Raji (cell line): ENCODE results near the gene ABHD4.

ENCODE experiments used
- POLR2A ChIP-seq: IDR thresholded peaks from 2 replicates; pipeline ENCODE4 v1.6.1; 2011; ENCODE audit warnings: low read depth, low read length, control low read depth; ENCODE audit not compliant: insufficient read depth

The ABHD4 gene

DNA sequence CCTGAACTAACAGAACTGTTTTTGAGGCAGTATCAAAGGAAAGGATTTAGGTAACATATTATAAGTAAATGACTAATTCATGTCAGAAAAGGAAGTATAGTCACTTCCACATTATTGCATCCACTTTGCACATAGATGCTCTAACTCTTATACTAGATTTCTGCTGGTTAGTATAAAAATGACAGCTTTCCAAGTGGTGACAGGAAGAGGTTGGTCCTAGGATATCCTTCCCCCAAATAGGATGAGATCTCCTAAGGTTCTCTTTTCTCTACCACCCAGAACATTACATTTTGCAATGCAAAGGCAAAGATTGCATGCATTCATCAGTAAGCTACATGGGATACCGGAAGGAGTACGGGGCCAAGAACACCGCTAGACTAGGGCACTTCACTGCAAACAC, 24.3 kb upstream of the ABHD4 start:
- TF ChIP-seq POLR2A, result no peak

- TF ChIP-seq POLR2A, result no peak
These were observed 20.7 kb upstream of the ABHD4 start for GRCh38 chr14:22577334-22577908.

DNA sequence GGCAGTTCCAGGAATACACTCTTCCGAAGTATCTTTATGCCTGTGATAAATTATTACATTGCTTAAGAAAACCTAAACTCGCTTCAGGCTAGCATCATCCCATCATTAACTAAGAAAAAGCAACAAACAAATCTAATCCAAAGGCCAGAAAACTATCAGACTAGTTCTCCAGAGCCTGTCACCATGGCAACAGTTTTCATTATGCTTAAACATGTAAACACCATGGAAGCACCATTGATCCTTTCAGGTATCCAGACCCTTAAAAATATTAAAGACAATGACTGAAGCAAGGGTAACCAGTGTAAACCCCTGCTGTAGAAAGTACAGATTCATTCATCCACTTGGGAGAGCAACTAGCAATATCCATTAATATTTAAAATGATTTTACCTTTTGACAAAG, 18.9 kb upstream of the ABHD4 start:
- no peak for TF ChIP-seq POLR2A

DNA sequence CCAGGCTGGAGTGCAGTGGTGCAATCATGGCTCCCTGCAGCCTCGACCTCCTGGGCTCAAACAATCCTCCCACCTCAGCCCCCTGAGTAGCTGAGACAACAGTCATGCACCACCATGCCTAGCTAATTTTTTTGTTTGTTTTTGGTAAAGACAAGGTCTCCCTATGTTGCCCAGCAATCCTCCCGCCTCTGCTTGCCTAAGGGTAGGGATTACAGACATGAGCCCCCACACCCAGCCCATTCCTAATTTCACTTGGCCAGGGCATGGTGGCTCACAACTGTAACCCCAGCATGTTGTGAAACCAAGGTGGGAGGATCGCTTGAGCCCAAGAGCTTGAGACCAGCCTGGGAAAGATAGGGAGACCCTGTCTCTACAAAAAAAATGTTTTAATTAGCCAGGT, 18.2 kb upstream of the ABHD4 start:
- no peak for TF ChIP-seq POLR2A

GRCh38 chr14:22580625-22581024, 17.5 kb upstream of the ABHD4 start:
- TF ChIP-seq POLR2A, result no peak

DNA sequence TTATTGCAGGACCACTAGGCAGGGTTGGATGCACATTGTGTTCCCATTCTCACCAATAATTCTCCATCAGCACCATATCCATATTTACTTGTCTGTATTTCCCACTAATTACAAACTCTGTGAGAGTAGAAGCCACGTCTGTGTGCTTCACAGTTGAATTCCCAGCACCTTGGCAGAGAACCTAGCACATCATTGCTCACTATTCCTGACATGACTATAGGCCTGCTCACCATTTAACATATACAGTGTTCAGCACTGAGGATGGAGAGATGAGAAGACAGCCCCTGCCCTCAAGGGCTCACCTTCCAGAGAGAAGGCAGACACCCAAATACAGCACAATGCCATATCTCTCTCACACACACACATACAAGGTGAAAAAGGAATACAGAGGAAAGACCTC, 14.1 kb upstream of the ABHD4 start:
- TF ChIP-seq POLR2A, result no peak

- TF ChIP-seq POLR2A, result no peak
These were observed 10.9 kb upstream of the ABHD4 start for GRCh38 chr14:22587247-22587646.

DNA sequence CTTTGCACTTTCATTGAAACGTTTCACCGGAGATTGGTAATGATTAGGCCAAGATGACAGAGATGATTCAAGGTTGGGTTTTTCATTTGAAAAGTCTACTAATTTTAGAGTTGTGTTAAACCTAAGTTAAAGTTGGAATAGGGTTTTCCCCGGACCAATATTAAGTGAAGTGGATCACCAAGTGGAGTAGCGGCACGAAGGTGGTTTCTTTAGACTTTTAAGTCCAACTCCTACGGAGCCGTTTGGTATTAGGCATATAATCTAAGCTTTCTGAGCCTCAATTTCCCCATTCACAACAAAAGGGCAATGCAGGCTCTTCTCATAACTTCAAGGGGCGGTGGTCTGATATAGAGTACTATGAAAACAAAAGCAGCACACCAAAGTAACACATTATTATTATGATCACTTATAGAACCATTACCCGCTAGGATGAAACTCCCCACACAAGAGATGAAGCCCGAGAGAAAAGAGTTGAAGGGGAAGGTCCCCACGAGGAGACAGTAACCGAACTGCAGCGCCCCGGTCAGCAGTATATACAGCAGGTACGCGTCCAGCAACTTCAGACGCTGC, 9.5 kb upstream of the ABHD4 start:
- TF ChIP-seq POLR2A, result no peak

DNA sequence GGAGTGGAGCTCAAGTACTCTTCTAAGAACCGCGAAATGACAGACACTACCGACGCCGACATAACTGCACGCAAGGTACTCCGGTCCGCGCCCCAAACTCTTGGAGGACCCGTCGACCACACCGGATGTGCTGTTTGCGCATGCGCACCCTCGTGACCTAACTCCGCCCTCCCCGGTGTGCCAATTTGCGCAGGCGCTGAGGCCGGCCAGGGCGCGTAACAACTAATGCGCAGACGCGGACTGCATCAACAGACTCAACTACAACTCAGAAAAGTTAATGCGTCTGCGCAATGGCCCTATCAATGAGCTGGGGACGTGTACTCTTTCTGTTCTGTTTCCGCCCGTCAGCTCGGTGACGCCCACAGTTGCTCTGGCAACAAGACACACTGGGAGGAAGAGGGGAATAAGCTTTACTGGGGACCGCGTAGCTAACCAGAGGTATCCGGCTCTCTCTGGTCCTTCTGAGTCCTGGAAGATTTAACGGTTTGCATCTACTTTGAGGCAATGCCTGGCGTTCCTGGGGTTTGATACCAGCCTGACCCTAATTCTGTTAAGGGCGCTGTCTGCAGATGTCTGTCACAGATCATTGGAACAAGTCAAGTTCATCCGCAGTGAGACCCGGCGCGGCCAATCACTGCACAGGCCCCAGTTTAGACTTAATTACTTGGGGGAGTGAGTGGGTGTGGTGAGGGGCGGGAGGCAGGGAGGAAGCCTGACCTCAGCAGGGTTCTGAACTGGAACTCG, 8.8 kb upstream of the ABHD4 start, which contains the start of gene DAD1:
Gene DAD1, minus strand, starts transcription at position 129 of the 744 bp plus-strand sequence. Its CDS starts 67 bp downstream, at position 62.
- TF ChIP-seq POLR2A, result peak; percentile 97

GRCh38 chr14:22593189-22593588, 4.9 kb upstream of the ABHD4 start:
- no peak for TF ChIP-seq POLR2A

DNA sequence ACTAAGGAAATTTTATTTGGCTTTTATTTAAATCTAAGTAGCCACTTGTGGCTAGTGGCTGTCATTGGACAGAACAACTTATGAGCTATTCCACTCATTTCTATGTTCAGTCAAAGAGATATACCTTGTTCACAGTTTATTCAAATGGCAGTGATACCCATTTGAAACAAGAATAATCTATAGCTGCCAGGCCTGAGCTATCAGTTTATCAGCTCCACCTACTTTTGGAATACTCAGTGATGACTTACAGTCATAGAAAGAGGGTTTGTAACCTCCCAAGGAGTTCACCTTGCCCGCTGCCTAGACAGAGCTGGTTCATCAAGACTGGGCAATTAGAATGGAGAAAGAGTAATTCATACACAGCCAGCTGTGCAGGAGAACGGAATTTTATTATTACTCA, 4.5 kb upstream of the ABHD4 start:
- TF ChIP-seq POLR2A, result no peak

DNA sequence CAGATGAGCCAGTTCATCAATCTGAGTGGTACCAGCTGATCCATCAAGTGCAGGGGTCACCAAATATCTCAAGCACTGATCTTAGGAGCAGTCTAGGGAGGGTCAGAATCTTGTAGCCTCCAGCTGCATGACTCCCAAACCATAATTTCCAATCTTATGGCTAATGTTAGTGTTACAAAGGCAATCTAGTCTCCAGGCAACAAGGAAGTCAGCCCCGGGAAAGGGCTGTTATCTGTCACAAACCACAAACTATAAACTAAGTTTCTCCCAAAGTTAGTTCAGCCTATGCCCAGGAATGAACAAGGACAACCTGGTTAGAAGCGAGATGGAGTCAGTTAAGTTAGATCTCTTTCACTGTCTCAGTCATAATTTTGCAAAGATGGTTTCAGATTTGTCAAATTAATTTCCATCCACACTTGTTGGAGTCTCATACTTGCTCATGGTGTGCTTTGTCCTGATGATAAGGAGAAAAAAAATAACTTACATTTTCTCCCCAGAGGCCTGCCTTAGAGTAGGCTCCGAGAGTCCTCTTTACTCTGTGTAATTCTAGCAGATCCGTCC, 3.9 kb upstream of the ABHD4 start:
- TF ChIP-seq POLR2A, result no peak

GRCh38 chr14:22596354-22596879, 1.7 kb upstream of the ABHD4 start:
- TF ChIP-seq POLR2A, result no peak

- TF ChIP-seq POLR2A, result no peak
These were observed 835 bp upstream of the ABHD4 start for GRCh38 chr14:22597265-22597664.

DNA sequence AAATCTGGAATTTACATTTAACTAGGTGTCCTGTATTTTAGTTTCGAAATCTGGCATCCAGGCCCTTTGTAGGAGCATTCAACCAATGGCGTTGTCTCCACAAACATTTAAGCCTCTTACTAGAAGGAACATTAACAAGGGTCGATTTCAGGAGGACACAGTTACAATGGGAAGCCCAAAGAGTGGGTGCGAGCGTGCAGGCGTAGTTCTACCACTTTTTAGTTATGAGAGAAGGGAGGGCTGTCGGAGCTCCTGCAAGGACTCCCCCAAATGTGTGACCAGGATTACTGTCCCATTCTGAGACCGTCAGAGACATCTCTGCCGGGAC, 365 bp upstream of the ABHD4 start:
- no peak for TF ChIP-seq POLR2A

DNA sequence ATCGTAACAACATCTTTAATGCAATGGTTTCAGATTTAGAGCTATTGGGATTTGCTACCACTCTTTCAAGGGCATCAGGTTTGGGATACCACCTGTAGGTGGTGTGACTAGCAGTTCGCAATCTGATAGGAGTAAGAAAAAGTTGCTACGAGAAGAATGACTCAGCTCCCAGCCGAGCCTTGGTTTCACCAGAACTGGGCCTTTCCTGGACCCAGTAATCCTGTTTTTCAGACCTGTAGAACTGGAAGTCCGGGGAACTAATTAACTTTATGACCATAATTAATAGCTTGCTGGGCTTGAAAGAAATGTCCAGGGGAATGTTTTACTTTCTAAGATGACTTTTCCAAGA, 770 bp downstream of the ABHD4 start:
- no peak for TF ChIP-seq POLR2A
